ENCODE data around the gene PDE8A.

Gene PDE8A

GRCh38 chr15:84949043-84949442 lies 32.6 kb upstream of the PDE8A start:
- H3K9ac ChIP-seq (ENCODE audit: low read depth, low read length), result no peak overlapping the region
- no peaks in the 10 kb centered on the region for H3K9me3 ChIP-seq (replicated peaks; ENCODE audit: low read length)
- H3K4me3 ChIP-seq (ENCODE audit: low read length), result no peak overlapping the region
- no peaks in the 10 kb centered on the region for H3K27me3 ChIP-seq (ENCODE audit: control insufficient read depth, insufficient read depth, low read length)
- no peaks in the 10 kb centered on the region for H3K36me3 ChIP-seq (ENCODE audit: insufficient read depth, low read length)
- H3K4me2 ChIP-seq (ENCODE audit: low read length), result no peak overlapping the region
- H3K4me1 ChIP-seq (ENCODE audit: control insufficient read depth, insufficient read depth, low read length), result peaks cover 32% of the 10 kb centered on the region

GRCh38 chr15:84949845-84950569 lies 31.6 kb upstream of the PDE8A start:
- Histone ChIP-seq H3K4me1 (ENCODE audit: control insufficient read depth, insufficient read depth, low read length) (peaks cover 32% of the 10 kb centered on the region), H3K36me3 (ENCODE audit: insufficient read depth, low read length) (no peaks in the 10 kb centered on the region), H3K9me3 (replicated peaks; ENCODE audit: low read length) (no peaks in the 10 kb centered on the region), H3K27me3 (ENCODE audit: control insufficient read depth, insufficient read depth, low read length) (no peaks in the 10 kb centered on the region), H3K4me3 (ENCODE audit: low read length) (no peak overlapping the region), H3K4me2 (ENCODE audit: low read length) (no peak overlapping the region), H3K9ac (ENCODE audit: low read depth, low read length) (no peak overlapping the region)

GRCh38 chr15:84950570-84951111 lies 31.0 kb upstream of the PDE8A start:
- peaks cover 32% of the 10 kb centered on the region for H3K4me1 ChIP-seq (ENCODE audit: control insufficient read depth, insufficient read depth, low read length)
- no peaks in the 10 kb centered on the region for H3K9me3 ChIP-seq (replicated peaks; ENCODE audit: low read length)
- H3K4me2 ChIP-seq (ENCODE audit: low read length), result no peak overlapping the region

GRCh38 chr15:84951736-84952135 lies 29.9 kb upstream of the PDE8A start:
- Histone ChIP-seq H3K4me2 (ENCODE audit: low read length) (no peak overlapping the region), H3K36me3 (ENCODE audit: insufficient read depth, low read length) (no peaks in the 10 kb centered on the region), H3K27me3 (ENCODE audit: control insufficient read depth, insufficient read depth, low read length) (no peaks in the 10 kb centered on the region), H3K9me3 (replicated peaks; ENCODE audit: low read length) (no peaks in the 10 kb centered on the region), H3K4me1 (ENCODE audit: control insufficient read depth, insufficient read depth, low read length) (peaks cover 32% of the 10 kb centered on the region), H3K9ac (ENCODE audit: low read depth, low read length) (no peak overlapping the region), H3K4me3 (ENCODE audit: low read length) (no peak overlapping the region)

More at GRCh38 chr15:84950570-84951111, 31.0 kb upstream of the PDE8A start:
- H3K4me3 ChIP-seq (ENCODE audit: low read length), result no peak overlapping the region
- no peaks in the 10 kb centered on the region for H3K36me3 ChIP-seq (ENCODE audit: insufficient read depth, low read length)
- H3K9ac ChIP-seq (ENCODE audit: low read depth, low read length), result no peak overlapping the region
- no peaks in the 10 kb centered on the region for H3K27me3 ChIP-seq (ENCODE audit: control insufficient read depth, insufficient read depth, low read length)

- H3K9me3 ChIP-seq (replicated peaks; ENCODE audit: low read length), result no peaks in the 10 kb centered on the region
- peaks cover 25% of the 10 kb centered on the region for H3K4me1 ChIP-seq (ENCODE audit: control insufficient read depth, insufficient read depth, low read length)
- H3K4me2 ChIP-seq (ENCODE audit: low read length), result no peak overlapping the region
- H3K36me3 ChIP-seq (ENCODE audit: insufficient read depth, low read length), result no peaks in the 10 kb centered on the region
- no peak overlapping the region for H3K9ac ChIP-seq (ENCODE audit: low read depth, low read length)
- H3K27me3 ChIP-seq (ENCODE audit: control insufficient read depth, insufficient read depth, low read length), result no peaks in the 10 kb centered on the region
- no peak overlapping the region for H3K4me3 ChIP-seq (ENCODE audit: low read length)
Observed at GRCh38 chr15:84953136-84953535, 28.5 kb upstream of the PDE8A start.

GRCh38 chr15:84953726-84954125 lies 27.9 kb upstream of the PDE8A start:
- no peak overlapping the region for H3K4me3 ChIP-seq (ENCODE audit: low read length)
- no peaks in the 10 kb centered on the region for H3K36me3 ChIP-seq (ENCODE audit: insufficient read depth, low read length)
- no peak overlapping the region for H3K9ac ChIP-seq (ENCODE audit: low read depth, low read length)
- H3K9me3 ChIP-seq (replicated peaks; ENCODE audit: low read length), result no peaks in the 10 kb centered on the region
- H3K27me3 ChIP-seq (ENCODE audit: control insufficient read depth, insufficient read depth, low read length), result no peaks in the 10 kb centered on the region
- H3K4me1 ChIP-seq (ENCODE audit: control insufficient read depth, insufficient read depth, low read length), result peaks cover 20% of the 10 kb centered on the region
- no peak overlapping the region for H3K4me2 ChIP-seq (ENCODE audit: low read length)

GRCh38 chr15:84955089-84955848 lies 26.4 kb upstream of the PDE8A start:
- Histone ChIP-seq H3K4me1 (ENCODE audit: control insufficient read depth, insufficient read depth, low read length) (peaks cover 11% of the 10 kb centered on the region), H3K9ac (ENCODE audit: low read depth, low read length) (no peak overlapping the region), H3K36me3 (ENCODE audit: insufficient read depth, low read length) (no peaks in the 10 kb centered on the region), H3K4me2 (ENCODE audit: low read length) (peak overlapping the region; percentile 78), H3K9me3 (replicated peaks; ENCODE audit: low read length) (no peaks in the 10 kb centered on the region), H3K4me3 (ENCODE audit: low read length) (peak overlapping the region; percentile 46), H3K27me3 (ENCODE audit: control insufficient read depth, insufficient read depth, low read length) (no peaks in the 10 kb centered on the region)

- Histone ChIP-seq H3K4me1 (ENCODE audit: control insufficient read depth, insufficient read depth, low read length) (peaks cover 10% of the 10 kb centered on the region), H3K9ac (ENCODE audit: low read depth, low read length) (no peak overlapping the region), H3K27me3 (ENCODE audit: control insufficient read depth, insufficient read depth, low read length) (no peaks in the 10 kb centered on the region), H3K4me3 (ENCODE audit: low read length) (no peak overlapping the region), H3K36me3 (ENCODE audit: insufficient read depth, low read length) (no peaks in the 10 kb centered on the region), H3K4me2 (ENCODE audit: low read length) (no peak overlapping the region), H3K9me3 (replicated peaks; ENCODE audit: low read length) (no peaks in the 10 kb centered on the region)
Observed at GRCh38 chr15:84956199-84956598, 25.5 kb upstream of the PDE8A start.

- H3K9me3 ChIP-seq (replicated peaks; ENCODE audit: low read length), result no peaks in the 10 kb centered on the region
- no peaks in the 10 kb centered on the region for H3K36me3 ChIP-seq (ENCODE audit: insufficient read depth, low read length)
- H3K4me2 ChIP-seq (ENCODE audit: low read length), result no peak overlapping the region
- H3K4me1 ChIP-seq (ENCODE audit: control insufficient read depth, insufficient read depth, low read length), result peaks cover 10% of the 10 kb centered on the region
- no peak overlapping the region for H3K9ac ChIP-seq (ENCODE audit: low read depth, low read length)
- H3K27me3 ChIP-seq (ENCODE audit: control insufficient read depth, insufficient read depth, low read length), result peaks cover 5% of the 10 kb centered on the region
- H3K4me3 ChIP-seq (ENCODE audit: low read length), result no peak overlapping the region
Observed at GRCh38 chr15:84960391-84961113, 21.1 kb upstream of the PDE8A start.

- no peak overlapping the region for H3K4me3 ChIP-seq (ENCODE audit: low read length)
- no peak overlapping the region for H3K9ac ChIP-seq (ENCODE audit: low read depth, low read length)
- H3K36me3 ChIP-seq (ENCODE audit: insufficient read depth, low read length), result no peaks in the 10 kb centered on the region
- H3K27me3 ChIP-seq (ENCODE audit: control insufficient read depth, insufficient read depth, low read length), result peaks cover 5% of the 10 kb centered on the region
- H3K4me2 ChIP-seq (ENCODE audit: low read length), result no peak overlapping the region
- no peaks in the 10 kb centered on the region for H3K9me3 ChIP-seq (replicated peaks; ENCODE audit: low read length)
- peaks cover 10% of the 10 kb centered on the region for H3K4me1 ChIP-seq (ENCODE audit: control insufficient read depth, insufficient read depth, low read length)
Observed at GRCh38 chr15:84961114-84961452, 20.6 kb upstream of the PDE8A start.

- Histone ChIP-seq H3K27me3 (ENCODE audit: control insufficient read depth, insufficient read depth, low read length) (peaks cover 5% of the 10 kb centered on the region), H3K9ac (ENCODE audit: low read depth, low read length) (no peak overlapping the region), H3K4me1 (ENCODE audit: control insufficient read depth, insufficient read depth, low read length) (peaks cover 10% of the 10 kb centered on the region), H3K36me3 (ENCODE audit: insufficient read depth, low read length) (no peaks in the 10 kb centered on the region), H3K9me3 (replicated peaks; ENCODE audit: low read length) (no peaks in the 10 kb centered on the region), H3K4me3 (ENCODE audit: low read length) (no peak overlapping the region), H3K4me2 (ENCODE audit: low read length) (no peak overlapping the region)
Observed at GRCh38 chr15:84961707-84962106, 19.9 kb upstream of the PDE8A start.

Data from skeletal muscle satellite cell (primary cell).